GM20431 (cell line): Measurements from ENCODE around the gene RAB6D.
"Not testable (repeated sequence)": the region's sequence is repeated elsewhere in the genome, so short reads cannot be mapped to it uniquely, and the experiment has no call there.

Source experiments
- in situ Hi-C: fragments of 300-500 bp; cut with MseI, MboI; formaldehyde crosslinking; loops from one replicate; pipeline ENCODE4 v1.15.0; 2020; ENCODE audit warnings: low sequenced_read_pairs; ENCODE audit not compliant: unreplicated experiment

RAB6D gene

DNA sequence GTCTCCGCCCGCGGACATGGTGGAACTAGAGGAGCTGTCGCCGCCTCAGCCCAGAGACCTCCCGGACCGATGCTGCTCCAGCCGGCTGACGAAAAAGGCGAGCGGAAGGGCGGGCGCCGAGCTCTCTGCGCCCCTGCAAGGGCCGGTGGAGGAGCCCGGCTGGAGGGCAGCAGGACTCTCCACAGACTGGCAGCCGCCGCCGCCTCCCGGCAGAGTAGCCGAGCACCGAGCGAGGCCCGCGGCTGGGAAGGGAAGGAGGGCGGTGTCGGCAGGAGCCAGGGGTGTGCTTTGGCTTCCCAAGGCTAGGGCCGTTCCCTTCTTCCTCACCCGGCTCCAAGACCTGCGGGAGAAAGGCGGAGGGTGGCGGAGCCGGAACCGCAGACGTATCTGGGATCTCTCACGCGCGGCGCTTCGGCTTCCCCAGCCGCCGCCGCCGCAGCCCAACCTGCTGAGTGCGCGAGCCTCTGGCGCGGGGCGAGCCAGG lies at the start of gene RAB6D:
Gene RAB6D, minus strand, starts transcription at position 466 of the 484 bp plus-strand sequence. Its CDS starts 448 bp downstream, at position 18.
- in situ Hi-C loops, result not testable (repeated sequence)

- in situ Hi-C loops, result loop anchor here (25.0 kb wide), 1 partner anchor 249 kb away; no protein-coding TSS in a partner anchor
Observed at GRCh38 chr2:131413148-131413747, 49.3 kb upstream of the RAB6D start.

- in situ Hi-C loops, result loop anchor here (25.0 kb wide), 1 partner anchor 252 kb away; no protein-coding TSS in a partner anchor
Observed at GRCh38 chr2:131410173-131410572, 46.2 kb upstream of the RAB6D start.

DNA sequence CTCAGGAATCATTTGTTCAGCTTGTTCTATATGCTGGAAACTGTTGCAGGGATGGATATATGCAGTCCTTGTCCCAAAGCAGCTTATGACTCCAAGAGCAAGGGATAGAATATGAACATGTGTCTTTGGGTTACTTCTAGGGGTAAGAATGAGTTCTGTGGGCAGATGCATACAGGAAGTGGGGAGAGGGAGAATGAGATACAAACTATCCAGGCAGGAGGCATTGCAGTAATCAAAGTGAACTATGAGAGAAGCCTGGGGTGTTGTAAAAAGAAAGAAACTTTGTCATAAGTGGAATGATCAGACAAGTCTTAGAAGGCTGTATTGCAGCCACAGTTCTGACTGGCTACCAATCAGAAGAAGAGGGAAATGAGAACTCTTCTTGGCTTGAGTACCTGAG lies 44.8 kb upstream of the RAB6D start:
- in situ Hi-C loops, result loop anchor here (25.0 kb wide), 1 partner anchor 254 kb away; no protein-coding TSS in a partner anchor

DNA sequence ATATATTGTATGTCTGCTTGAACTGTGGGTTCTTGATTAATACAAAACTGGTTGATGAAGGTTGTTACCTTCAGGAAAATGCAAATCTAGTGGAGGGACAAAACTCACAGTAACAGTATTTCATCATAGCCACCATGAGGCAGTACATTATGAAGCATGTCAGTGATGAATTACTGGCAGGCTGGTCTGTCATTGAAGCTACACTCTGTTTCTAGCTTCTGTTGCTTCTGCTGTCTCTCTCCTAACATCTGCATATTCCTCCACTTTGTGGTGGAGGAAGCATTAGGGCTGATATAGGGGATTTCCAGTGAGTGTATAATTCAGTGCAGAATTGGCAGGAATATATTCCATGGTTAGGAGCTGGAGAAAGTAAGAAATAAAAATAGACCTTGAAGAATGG lies 44.2 kb upstream of the RAB6D start:
- in situ Hi-C loops, result loop anchor here (25.0 kb wide), 1 partner anchor 254 kb away; no protein-coding TSS in a partner anchor

DNA sequence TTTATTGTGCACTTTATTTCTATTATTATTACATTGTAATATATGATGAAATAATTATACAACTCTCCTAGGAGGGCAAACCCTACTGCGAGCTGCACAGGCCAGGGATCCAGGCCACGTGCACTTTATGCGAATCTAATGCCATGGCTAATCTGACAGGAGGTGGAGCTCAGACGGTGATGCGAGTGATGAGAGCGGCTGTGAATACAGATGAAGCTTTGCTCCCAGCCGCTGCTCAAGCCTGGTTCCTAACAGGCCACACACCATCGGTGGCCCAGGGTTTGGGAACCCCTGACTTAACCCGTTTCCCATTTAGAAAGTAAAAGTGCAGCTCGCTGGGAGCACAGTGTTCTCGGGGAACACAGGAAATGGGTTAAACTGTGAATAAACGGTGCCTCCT lies 40.8 kb upstream of the RAB6D start:
- in situ Hi-C loops, result loop anchor here (25.0 kb wide), 1 partner anchor 258 kb away; no protein-coding TSS in a partner anchor

GRCh38 chr2:131402320-131403039 lies 38.5 kb upstream of the RAB6D start:
- in situ Hi-C loops, result loop anchor here (25.0 kb wide), 1 partner anchor 260 kb away; no protein-coding TSS in a partner anchor

DNA sequence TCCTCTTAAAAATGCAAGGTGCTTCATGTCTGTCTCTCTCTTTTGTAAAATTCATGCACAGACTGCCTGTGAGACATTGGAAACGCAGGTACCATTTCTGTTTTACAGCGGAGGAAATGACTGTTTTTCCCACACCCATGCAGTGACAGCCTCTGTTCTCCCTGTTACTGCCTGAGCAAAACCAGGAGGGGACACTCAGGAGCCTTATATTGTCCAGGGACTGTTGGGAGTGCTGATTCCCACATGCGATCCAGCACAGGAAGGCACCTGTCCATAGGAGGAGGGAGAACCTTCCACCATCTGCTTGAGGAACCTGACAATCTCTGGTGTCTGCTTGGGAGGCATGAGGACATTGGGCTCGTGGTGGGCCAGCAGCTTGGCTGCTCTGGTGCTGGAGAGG lies 36.9 kb upstream of the RAB6D start:
- in situ Hi-C loops, result loop anchor here (25.0 kb wide), 1 partner anchor 261 kb away; no protein-coding TSS in a partner anchor

GRCh38 chr2:131400441-131400840 lies 36.5 kb upstream of the RAB6D start:
- in situ Hi-C loops, result loop anchor here (25.0 kb wide), 1 partner anchor 262 kb away; no protein-coding TSS in a partner anchor

DNA sequence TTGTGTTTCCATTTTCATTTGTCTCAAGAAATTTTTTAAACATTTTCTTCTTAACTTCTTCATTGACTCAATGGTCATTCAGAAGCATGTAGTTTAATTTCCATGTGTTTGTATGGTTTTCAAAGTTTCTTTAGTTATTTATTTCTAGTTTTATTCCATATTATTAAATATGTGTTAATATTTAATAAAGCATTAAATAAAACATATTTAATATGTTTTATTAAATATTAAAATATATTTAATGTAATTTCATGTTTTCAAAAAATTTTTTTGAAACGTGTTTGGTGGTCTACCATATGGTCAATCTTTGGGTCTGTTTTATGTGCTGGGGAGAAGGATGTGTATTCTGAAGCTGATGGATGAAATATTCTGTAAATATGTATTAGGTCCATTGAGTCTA lies 32.2 kb upstream of the RAB6D start:
- in situ Hi-C loops, result not testable (repeated sequence)

GRCh38 chr2:131395024-131395645 lies 31.2 kb upstream of the RAB6D start:
- in situ Hi-C loops, result not testable (repeated sequence)

DNA sequence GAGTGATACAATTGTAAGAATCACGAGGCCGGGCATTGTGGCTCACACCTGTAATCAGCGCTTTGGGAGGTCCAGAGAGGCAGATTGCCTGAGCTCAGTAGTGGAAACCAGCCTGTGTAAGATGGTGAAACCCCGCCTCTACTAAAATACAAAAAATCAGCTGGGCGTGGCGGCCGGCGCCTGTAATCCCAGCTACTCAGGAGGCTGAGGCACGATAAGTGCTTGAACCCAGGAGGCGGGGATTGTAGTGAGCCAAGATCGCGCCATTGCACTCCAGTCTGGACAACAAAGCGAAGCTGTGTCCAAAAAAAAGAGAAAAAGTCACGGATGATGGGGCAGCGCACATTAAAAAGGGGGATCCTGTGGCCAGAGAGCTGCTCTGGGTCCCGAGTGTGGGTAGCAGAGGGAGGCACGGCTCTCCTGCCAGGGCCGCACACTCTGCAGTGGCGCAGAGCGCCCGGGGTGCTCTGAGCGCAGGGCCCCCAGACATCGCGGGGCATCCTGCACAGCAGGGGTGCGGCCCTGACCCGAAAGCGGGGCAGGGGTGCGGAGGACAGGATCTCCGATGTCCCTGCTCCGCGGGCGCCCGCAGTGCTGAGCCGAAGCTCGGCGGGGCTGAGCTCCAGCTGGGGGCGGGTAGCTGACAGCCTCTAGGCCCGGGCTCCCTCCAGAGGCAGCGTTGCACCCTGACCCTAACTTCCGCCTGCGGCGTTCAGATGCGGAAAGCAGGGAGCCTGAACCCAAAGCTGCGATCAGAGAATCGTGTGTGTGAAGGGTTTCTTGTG lies 30.4 kb upstream of the RAB6D start:
- in situ Hi-C loops, result no loop called here

DNA sequence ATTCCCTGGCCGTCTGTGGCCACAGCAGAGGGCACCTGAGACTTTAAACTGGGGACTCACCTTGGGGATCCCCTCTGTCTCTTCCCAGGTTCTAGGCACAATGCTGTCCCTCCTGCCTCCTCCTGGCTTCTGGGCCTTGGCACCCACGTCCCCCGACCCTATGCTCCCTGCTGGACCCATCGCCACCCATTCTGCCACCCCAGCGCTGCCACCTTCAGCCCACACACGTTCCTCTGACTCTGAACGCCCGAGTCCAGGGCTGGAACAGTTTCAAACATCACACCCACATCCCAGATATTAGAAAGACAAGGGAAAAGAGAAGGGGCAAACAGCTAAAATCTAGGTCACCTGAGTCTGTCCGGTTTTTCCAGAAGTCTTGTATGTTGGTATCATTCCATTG lies 28.0 kb upstream of the RAB6D start:
- in situ Hi-C loops, result not testable (repeated sequence)

DNA sequence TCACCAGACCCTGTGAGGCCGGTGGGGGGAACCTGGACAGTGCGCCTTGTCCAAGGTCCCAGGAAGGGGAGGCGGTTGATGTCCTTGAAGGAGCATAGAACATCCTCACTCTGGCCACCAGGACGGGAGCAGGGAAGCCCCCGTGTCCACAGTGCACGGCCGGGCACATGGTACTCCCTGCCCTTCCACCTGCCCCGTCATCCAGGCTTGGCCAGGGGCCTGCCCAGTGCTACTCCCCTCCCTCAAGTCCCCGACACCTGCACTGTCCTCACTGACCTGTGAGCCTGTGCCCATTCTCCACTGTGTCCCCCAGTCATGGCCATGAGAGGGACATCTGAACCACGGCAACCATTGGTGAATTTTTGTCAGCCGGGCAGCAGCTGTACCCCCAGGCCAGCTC lies 27.5 kb upstream of the RAB6D start:
- in situ Hi-C loops, result not testable (repeated sequence)

DNA sequence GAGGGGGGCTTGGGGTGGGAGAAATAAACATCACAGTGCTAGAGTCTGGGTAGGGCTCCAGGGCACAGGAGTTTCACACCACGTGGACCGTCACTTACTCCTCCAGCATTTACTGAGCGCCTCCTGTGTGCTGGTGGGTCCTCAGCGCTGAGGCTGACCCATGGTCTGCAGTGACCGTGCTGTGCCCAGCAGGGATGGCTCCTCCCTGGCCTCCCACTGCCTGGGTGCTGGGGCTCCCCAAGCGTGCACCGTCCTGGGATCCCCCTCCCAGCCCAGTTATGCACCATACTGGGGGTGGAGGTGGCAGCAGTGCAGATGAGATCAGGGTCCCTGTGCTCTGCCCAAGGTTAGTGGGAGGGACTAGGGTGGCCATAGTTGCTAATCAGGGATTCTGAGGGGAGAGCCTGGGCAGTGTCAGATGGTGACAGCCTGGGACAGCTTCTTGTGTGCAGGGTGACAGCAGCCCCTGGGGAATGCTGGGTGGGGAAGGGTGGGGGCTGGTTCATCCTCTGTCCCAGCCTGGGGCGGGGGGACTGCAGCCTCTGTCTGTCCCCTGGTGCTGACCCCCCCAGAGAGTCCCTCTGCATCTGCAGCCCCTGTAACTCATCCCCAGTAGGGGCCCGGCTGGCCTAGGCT lies 26.6 kb upstream of the RAB6D start:
- in situ Hi-C loops, result not testable (repeated sequence)

GRCh38 chr2:131389657-131390056 lies 25.7 kb upstream of the RAB6D start:
- in situ Hi-C loops, result no loop called here

- in situ Hi-C loops, result not testable (repeated sequence)
Observed at GRCh38 chr2:131388834-131389233, 24.9 kb upstream of the RAB6D start.

DNA sequence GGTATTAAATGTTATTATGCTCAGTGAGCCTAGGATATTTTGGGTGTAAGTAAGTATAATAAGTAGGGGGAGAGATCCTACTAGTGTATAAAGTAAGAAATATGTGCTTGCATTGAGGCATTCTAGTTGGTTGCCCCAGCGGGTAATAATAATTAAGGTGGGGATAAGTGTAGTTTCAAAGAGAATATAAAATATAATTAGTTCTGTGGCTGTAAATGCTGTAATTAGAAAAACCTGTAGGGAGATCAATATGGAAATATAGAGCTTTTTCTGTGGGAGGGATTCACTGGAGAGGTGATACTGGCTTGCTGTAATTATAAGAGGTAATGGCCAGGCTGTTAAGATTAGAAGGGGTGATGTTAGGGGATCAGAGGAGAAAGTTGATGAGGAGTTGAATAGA lies 9.1 kb upstream of the RAB6D start:
- in situ Hi-C loops, result not testable (repeated sequence)

GRCh38 chr2:131369954-131370353 lies 6.0 kb upstream of the RAB6D start:
- in situ Hi-C loops, result no loop called here
